HG03457 (cell line): ENCODE measurements around the gene NDUFA12.
"Not testable (repeated sequence)": the region's sequence is repeated elsewhere in the genome, so short reads cannot be mapped to it uniquely, and the experiment has no call there.

Source experiments
- ATAC-seq: cut with Tn5 transposase; IDR thresholded peaks from one replicate; pipeline ENCODE4 v1.9.1; 2021; ENCODE audit warnings: moderate number of reproducible peaks; ENCODE audit not compliant: unreplicated experiment

Gene NDUFA12

DNA sequence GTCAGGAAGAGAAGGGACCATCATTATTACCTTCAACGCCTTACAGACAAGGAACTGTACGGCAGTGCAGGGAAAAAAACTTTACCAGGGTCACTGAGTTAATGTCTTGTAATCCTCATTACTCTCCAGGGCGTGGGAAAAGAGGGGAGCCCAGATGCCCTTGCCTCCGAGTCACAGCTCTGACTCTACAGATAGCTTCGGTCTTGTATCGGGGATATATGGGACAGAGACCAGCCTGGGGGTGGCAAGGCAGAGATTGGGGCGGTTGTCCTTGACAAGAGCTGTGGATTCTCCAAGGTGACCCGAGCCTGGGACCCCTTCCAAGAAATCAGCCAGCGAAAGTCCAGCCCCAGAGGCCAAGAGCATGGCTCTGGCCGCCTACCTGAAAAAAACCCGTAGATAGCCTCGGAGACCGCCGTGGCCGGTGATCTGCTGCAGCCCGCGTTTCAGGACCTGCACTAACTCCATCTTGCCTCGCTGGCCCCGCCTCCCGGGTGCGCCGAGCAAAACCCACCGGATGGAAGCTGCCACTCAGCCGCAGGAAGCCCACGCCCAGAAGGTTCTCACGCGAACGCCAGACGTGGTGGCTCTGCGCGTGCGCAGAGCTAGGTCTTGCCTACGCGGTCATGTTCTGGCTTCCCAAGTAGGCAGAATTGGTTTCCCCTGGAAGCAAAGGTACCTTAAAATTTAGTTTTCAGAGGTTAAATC, at the start of gene NDUFA12:
NDUFA12 (minus strand) TSS at position 485 of the 708 bp plus-strand sequence; CDS start at position 468, 17 bp downstream.
- peak; percentile 96 for ATAC-seq

DNA sequence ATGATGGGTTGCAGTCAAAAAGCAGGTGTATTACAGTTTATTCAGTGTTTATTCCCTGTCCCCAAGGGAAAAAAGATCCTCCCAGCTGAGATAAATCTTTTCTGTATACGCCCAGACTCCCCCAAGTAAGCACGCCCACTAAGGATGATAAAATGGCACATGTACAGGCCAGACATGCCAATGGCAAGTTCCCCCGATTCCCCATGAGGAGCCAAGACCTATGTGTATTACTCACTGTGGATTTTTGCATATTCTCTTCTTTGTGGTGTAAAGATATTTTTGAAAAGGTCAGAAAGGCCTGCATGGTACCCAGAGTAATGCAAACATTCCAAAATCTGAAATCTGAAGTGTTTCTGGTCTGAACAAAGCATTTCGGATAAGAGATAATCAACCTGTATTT, 47.7 kb upstream of the NDUFA12 start:
- no peak for ATAC-seq

DNA sequence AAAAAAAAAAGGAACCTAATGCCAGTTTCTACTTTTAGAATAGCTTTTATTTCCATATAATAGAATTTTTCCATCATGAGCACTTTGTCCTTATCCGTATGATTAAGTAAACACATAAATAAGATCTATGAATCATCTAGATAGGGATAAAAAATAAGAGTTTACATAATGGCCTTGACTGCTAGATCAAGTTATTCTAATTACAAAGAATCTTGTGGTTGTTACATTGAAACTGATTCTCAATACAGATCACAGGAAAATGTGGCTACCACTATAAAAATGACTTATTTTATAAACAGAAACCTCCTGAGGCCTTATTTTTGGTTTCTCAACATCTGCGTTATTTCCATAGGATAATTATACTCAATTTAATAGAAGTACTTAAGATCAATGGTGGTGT, 34.4 kb upstream of the NDUFA12 start:
- ATAC-seq, result no peak

DNA sequence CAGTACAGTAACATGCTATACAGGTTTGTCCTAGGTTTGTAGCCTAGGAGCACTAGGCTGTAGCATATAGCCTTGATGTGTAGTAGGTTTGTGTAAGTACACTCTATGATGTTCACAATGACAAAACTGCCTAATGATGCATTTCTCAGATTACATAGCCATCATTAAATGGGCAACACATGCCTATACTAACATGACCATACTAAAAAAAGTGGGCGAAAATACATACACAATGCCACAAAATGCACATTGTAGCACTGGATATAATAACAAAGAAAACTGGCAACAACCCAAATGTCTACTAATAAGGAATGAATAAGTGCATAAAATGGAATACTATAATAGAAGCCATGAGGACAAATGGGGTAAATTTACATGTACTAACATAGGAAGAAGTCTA, 31.3 kb upstream of the NDUFA12 start:
- no peak for ATAC-seq

DNA sequence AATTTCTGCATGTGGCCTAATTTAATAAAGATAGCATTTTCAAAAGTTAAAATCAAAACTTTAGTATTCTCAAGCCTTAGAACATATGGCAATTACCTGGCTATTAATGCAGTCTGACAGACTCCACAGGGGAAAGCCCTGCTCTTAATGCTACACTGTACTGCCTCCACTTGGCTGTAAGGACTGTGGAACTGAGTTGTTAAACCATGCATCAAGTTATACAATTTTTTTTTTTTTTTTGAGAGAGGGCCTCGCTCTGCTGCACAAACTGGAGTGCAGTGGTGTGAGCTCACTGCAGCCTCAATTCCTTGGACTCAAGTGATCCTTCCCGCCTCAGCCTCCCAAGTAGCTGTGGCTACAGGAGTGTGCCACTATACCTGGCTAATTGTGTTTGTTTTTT, 19.0 kb upstream of the NDUFA12 start:
- no peak for ATAC-seq

DNA sequence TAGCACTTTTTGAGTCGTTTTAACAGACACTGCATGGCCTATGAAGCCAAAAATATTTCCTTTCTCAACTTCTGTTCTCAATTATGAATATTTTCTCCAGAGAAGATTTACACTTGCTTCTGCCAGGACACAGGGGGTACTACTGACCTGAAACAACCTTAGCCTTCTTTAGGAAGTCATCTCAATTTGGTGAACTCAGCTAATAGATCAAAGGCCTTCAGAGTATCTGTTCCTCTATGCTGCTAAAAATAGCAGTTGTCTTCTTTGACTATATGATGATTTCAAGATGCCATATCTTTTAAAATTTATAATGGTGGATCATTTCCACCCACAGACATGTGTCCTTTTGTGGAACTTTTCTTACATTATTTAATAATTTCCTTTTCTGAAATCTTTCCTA, 14.0 kb upstream of the NDUFA12 start:
- ATAC-seq, result no peak

DNA sequence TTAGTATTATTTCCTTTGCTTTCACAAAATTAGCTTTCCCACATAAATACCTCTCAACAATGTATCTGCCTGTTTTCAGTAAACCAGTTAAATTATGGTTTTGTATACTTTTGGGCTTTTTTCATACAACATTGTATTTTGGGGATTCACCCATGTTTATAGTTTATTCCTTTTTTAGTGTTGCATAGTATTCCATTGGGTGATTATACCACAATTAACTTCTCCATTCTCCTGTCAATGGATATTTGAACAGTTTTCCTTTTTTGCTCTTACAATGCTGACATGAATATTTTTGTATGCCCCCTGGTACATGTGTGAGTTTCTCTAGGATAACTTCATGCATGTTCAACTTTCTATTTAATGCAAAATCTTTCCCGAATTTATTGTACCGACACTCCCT, 12.6 kb upstream of the NDUFA12 start:
- no peak for ATAC-seq

DNA sequence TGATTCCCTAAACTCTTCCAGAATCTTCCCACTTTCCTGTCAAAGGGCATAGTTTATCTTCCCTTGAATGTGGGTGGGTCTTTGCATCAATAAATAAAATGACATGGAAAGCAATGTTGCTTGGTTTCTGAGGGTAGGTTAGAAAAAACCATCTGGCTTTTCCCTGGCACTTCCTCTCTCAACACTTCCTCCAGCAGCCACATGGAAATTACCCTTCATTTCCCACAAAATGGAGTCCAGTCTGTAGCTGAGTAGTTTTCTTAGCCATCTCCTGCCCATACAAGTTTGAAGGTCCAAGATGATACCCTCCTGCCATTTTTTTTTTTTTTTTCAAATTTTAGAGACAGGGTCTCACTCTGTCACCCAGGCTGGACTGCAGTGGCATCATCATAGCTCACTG, 11.1 kb upstream of the NDUFA12 start:
- no peak for ATAC-seq

DNA sequence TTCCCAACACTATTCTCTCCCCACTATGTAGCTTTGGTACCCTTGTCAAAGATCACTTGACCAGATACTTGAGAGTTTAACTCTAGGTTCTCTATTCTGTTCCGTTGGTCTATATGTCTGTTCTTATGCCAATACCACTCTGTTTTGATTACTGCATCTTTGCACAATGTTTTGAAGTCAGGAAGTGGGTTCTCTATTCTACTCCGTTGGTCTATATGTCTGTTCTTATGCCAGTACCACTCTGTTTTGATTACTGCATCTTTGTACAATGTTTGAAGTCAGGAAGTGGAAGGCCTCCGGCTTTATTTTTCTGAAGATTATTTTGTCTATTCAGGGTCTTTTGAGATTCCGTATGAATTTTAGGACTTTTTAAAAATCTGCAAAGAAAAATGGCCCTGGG, 2.7 kb upstream of the NDUFA12 start:
- ATAC-seq, result no peak

DNA sequence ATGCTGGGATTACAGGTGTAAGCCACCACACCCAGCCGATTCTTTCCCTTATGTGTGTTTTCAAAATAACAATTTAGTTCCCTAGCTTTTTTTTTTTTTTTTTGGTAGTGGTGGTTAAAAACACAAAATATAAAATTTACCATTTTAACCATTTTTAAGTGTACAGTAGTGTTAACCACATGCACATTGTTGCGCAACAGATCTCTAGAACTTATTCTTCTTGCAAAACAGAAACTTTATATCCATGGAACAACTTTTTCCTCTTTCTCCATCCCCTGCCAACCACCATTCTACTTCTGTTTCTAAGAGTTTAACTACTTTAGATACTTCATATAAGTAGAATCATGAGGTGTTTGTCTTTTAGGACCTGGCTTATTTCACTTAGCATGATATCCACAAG, 1.1 kb upstream of the NDUFA12 start:
- no peak for ATAC-seq

DNA sequence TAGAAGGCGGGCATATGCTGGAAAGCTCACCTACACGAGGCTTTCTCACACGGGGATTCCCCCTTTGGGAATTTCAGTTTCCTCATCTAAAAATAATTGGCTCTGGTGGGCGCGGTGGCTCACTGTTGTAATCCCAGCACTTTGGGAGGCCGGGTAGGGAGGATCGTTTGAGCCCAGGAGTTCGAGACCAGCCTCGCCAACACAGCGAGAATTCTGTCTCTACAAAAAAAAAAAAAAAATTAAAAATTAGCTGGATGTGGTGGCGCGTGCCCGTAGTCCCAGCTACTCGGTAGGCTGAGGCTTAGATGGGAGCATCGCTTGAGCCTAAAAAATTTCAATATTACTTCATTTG, 400 bp upstream of the NDUFA12 start:
- peak; percentile 29 for ATAC-seq

DNA sequence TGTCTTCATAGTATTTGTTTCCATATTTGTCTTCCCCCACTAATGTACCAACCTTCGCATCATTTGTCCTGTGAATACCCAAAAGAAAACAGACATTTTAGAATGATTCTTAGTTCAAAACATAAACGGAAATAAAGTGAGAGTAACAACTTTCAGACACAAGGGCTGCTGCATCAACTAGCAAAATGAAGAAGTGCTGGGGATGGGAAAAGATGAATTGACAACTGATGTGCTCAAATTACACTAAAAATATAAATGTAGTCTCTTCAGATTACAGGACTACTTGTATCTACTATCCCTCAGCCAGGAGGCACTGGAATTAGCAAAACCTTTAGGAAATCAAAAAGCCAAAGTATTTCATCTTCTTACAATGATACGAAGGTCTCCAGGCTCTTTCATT, 743 bp downstream of the NDUFA12 start:
- ATAC-seq, result no peak

DNA sequence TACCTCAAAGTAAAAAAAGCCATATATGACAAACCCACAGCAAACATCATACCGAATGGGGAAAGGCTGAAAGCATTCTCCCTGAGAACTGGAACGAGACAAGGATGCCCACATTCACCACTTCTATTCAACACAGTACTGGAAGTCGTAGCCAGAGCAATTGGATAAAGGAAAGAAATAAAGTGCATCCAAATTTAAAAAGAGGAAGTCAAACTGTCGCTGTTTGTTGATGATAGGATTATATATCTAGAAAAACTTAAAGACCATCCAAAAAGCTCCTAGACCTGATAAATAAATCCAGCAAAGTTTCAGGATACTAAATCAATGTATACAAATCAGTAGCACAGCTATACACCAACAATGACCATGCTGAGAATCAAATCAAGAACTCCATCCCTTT, 5.2 kb downstream of the NDUFA12 start:
- ATAC-seq, result no peak

DNA sequence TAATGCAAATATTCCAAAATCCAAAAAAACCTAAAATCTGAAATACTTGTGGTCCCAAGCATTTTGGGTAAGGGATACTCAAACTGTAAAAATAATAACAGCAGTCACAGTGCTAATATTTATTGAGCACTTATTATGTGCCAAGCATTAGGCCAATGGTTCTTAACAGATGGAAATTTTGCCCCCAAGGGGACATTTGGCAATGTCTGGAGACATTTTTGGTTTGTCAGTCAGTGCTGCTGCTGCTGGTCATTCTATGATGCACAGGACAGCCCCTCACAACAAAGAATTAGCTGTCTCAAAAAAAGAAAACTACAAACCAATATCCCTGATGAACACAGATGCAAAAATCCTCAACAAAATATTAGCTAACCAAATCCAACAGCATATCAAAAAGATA, 5.8 kb downstream of the NDUFA12 start:
- no peak for ATAC-seq

DNA sequence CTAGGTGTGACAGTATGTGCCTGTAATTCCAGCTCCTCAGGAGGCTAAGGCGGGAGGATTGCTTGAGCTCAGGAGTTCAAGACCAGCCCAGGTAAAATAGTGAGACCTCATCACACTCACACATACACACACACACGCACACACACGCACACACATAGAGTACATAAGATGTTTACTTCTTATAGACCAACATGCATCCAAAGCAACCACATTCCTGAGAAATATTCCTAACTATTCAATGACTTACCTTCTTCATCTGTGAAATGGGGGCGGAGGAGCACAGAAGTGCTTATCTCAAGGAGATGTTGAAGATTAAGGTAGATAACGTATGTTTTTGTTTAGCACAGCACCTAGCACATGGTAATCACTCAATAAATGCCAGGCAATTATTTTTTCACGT, 6.4 kb downstream of the NDUFA12 start:
- no peak for ATAC-seq

DNA sequence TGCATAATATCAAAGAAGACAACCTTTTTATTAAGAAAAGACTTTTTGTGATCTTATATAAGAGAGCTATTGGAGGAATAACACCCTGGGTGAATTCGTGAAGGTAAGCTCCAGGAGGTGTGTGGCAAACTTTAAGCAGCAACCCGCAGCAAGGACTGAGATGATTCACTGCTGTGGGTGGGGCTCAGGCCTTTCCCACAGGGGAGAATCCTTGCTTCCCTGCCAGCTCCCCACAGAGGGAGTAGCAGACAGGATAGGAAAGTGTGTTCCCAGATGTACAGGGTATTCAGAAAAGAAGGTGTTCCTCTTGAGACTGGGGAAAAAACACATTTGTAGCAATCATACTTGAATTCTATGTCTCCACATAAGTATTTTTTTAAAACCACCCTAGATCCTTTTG, 9.2 kb downstream of the NDUFA12 start:
- ATAC-seq, result no peak

DNA sequence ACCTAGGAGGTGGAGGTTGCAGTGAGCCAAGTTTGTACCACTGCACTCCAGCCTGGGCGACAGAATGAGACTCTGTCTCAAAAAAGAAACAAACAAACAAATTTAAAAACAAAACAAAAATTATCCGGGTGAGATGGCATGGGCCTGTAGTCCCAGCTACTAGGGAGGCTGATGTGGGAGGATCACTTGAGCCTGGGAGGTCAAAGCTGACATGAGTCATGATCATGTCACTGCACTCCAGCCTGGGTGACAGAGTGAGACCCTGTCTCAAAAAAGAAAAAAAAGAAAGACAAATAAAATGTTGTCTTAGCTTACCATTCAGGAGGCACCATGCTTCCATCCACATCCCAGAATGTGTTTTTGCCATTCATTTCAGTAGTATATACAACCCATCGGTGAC, 9.6 kb downstream of the NDUFA12 start:
- ATAC-seq, result not testable (repeated sequence)

DNA sequence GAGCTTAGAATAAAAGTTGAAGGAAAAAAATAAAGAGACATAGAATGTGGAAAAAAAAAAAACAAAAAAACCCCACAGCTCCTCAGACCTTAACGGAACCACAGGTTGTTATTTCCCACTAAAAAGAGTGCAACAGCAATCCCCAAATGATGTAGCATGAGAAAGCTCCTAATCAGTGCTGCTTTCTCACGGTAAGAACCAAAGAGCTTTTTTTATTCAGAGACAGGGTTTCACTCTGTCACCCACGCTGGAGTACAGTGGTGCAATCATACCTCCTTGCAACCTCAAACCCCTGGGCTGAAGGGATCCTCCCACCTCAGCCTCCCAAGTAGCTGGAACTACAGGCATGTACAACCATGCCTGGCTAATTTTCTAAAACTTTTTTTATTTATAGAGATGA, 13.3 kb downstream of the NDUFA12 start:
- no peak for ATAC-seq

DNA sequence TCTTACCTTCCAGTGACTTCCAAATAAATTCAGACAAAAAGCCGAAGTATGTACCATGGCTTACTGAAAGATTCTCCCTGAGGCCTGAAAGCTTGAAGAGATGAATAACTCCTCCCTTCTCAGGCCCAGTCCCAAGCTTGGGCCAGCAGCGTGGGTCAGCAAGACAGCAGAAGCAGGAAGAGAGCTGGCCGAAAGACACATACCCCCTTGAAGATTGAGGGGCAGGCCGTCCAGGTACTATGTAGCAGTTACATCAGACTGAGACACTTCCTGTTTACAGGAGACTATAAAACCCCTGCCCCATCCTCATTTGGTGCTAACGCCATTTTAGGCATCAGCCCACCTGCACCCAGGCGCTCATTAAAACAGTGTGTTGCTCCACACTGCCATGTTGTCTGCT, 15.0 kb downstream of the NDUFA12 start:
- ATAC-seq, result no peak

DNA sequence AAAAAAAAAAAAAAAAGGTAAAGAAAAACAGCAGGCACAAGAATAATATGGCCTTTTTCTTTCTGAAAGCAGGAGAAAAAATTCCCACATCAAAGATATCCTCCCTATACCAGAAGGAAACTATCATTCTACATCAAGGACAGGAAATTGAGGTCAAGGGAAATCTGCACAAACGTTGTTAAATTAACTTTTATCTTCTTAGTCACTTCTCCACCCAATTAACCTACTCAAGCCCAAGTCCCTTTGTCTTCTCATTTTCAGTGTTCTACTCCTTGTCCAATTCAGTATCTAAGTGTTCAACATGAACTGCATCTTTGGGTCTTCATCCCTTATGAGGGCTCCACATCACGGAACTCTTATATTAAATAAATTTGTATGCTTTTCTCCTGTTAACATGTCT, 15.7 kb downstream of the NDUFA12 start:
- no peak for ATAC-seq

DNA sequence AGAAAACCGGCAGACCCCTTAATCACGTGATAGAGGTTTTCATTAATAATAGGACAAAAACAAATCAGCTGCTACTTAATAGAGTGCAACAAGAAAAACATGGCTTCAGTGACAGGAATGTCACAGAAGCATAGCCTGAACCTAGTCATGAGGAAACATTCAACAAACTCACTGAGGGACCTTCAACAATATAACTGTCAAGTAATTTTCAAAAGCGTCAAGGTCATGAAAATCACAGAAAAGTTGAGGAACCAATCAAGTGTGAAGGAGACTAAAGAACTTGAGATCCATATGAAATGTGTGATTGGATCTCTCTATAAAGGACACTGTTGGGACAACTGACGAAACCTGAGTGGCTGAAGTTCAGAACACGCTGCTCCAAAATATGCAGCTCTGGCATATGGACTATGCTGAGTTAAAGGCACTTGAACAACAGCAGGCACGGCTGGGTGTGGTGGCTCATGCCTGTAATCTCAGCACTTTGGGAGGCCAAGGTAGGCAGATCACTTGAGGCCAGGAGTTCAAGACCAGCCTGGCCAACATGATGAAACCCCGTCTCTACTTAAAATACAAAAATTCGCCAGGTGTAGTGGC, 16.3 kb downstream of the NDUFA12 start:
- ATAC-seq, result no peak

DNA sequence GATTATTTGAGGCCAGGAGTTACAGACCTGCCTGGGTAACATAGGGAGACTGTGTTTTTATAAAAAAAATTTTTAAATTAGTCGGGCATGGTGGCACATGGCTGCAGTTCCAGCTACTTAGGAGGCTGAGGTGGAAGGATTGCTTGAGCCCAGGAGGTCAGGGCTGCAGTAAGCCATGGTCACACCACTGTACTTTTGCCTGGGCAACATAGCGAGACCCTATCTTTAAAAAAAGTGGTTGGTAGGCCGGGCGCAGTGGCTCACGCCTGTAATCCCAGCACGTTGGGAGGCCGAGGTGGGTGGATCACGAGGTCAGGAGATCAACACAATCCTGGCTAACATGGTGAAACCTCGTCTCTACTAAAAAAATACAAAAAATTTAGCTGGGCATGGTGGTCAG, 18.4 kb downstream of the NDUFA12 start:
- ATAC-seq, result not testable (repeated sequence)

DNA sequence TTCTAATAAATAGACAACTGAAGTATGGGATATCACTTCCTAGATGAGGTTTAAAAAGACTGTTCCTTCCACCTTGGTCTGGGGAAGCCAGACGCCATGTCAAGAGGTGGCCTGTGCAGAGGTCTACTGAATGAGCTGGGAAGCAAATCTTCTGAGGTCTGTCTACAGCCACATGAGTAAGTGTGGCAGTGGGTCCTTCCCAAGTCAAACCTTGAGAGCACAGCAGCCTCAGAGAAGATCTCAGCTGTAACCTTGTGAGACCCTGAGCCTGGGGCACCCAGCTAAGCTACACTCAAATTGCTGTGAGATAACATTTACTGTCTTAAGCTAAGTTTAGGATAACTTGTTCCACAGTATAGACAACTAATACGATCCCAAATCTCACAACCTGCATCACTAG, 20.2 kb downstream of the NDUFA12 start:
- no peak for ATAC-seq
